CD14-positive monocyte (primary cell): Measurements from ENCODE around the gene SLC10A7. TPM values are rescaled to one million over a fixed set of nuclear protein-coding genes. Genes with fewer than 3 reads are reported as not detected.

Experiments used
- DNase-seq, 3 donors: peaks; one replicate each; pipeline ENCODE4 v3.0.0-alpha.2; 2011 to 2022
- H2AFZ ChIP-seq: 2 replicates; pipeline ENCODE4 v1.6.0; 2012; ENCODE audit warnings: mild to moderate bottlenecking, low read depth, low read length, inconsistent platforms; ENCODE audit not compliant: insufficient read depth, poor library complexity, severe bottlenecking
- H3K27ac ChIP-seq, 2 donors: 1 replicate in 1 of 2; 2 replicates in 1 of 2; pipeline ENCODE4 v1.5.1; 2012 to 2013; ENCODE audit warnings: low read length in 2 of 2, control low read depth in 1 of 2, inconsistent platforms in 1 of 2, low read depth in 1 of 2, mild to moderate bottlenecking in 1 of 2
- H3K27me3 ChIP-seq, 2 donors: one replicate each; pipeline versions ENCODE4 v1.6.0 to v1.6.1; 2011 to 2013; ENCODE audit warnings: low read length in 2 of 2; ENCODE audit not compliant: control insufficient read depth in 2 of 2, insufficient read depth in 2 of 2
- H3K36me3 ChIP-seq, 2 donors: replicated peaks in 1 of 2; 1 replicate in 1 of 2; 2 replicates in 1 of 2; pipeline versions ENCODE4 v1.5.1 to v1.6.1; 2012 to 2013; ENCODE audit warnings: low read length in 2 of 2, control low read depth in 1 of 2, inconsistent platforms in 1 of 2, mild to moderate bottlenecking in 1 of 2; ENCODE audit not compliant: insufficient read depth in 2 of 2, control insufficient read depth in 1 of 2
- H3K4me1 ChIP-seq, 2 donors: 1 replicate in 1 of 2; 2 replicates in 1 of 2; pipeline versions ENCODE4 v1.5.1 to v1.6.1; 2012 to 2013; ENCODE audit warnings: low read length in 2 of 2, control low read depth in 1 of 2, inconsistent platforms in 1 of 2, mild to moderate bottlenecking in 1 of 2, moderate library complexity in 1 of 2; ENCODE audit not compliant: insufficient read depth in 2 of 2, control insufficient read depth in 1 of 2
- H3K4me2 ChIP-seq: replicated peaks from 2 replicates; pipeline ENCODE3; 2012; ENCODE audit warnings: low read length, moderate library complexity, mild to moderate bottlenecking; ENCODE audit not compliant: poor library complexity, severe bottlenecking; ENCODE audit errors: extremely low read depth
- H3K4me3 ChIP-seq, 3 experiments: fragments of 200-600 bp in 1 of 3; sonication (generic) in 1 of 3; replicated peaks in 1 of 3; 1 replicate in 2 of 3; 2 replicates in 1 of 3; pipeline ENCODE4 v1.5.1; 2011 to 2013; ENCODE audit warnings: low read length in 3 of 3, mild to moderate bottlenecking in 3 of 3, control low read depth in 2 of 3, low read depth in 2 of 3, inconsistent platforms in 1 of 3, moderate library complexity in 1 of 3
- H3K79me2 ChIP-seq: 2 replicates; pipeline ENCODE4 v1.6.0; 2012; ENCODE audit warnings: mild to moderate bottlenecking, control low read depth, inconsistent platforms, low read length, moderate library complexity; ENCODE audit not compliant: insufficient read depth
- H3K9ac ChIP-seq: 2 replicates; pipeline ENCODE4 v1.6.0; 2017; ENCODE audit warnings: low read length, mild to moderate bottlenecking; ENCODE audit not compliant: insufficient read depth, poor library complexity, severe bottlenecking
- H3K9me3 ChIP-seq, 2 donors: replicated peaks in 1 of 2; 1 replicate in 1 of 2; 2 replicates in 1 of 2; pipeline versions ENCODE4 v1.5.1 to v1.6.1; 2012 to 2013; ENCODE audit warnings: low read length in 2 of 2, control low read depth in 1 of 2; ENCODE audit not compliant: control insufficient read depth in 1 of 2, insufficient read depth in 1 of 2
- H4K20me1 ChIP-seq: 2 replicates; pipeline ENCODE4 v1.6.0; 2012; ENCODE audit warnings: mild to moderate bottlenecking, low read length, control low read depth, moderate library complexity; ENCODE audit not compliant: insufficient read depth
- H3K27ac Mint-ChIP-seq, 7 donors: one replicate each; pipeline ENCODE4 v1.8.0; 2020; ENCODE audit warnings: mild to moderate bottlenecking in 7 of 7, mixed read lengths in 7 of 7, moderate library complexity in 6 of 7, inconsistent platforms in 2 of 7
- H3K27me3 Mint-ChIP-seq, 3 donors: one replicate each; pipeline ENCODE4 v1.8.0; 2021 to 2022; ENCODE audit warnings: low read depth in 3 of 3, mild to moderate bottlenecking in 3 of 3, mixed read lengths in 3 of 3, moderate library complexity in 3 of 3, inconsistent platforms in 1 of 3
- H3K36me3 Mint-ChIP-seq, 2 donors: one replicate each; pipeline ENCODE4 v1.8.0; 2020; ENCODE audit warnings: mixed read lengths in 2 of 2, inconsistent platforms in 1 of 2, mild to moderate bottlenecking in 1 of 2
- H3K4me1 Mint-ChIP-seq: one replicate; pipeline ENCODE4 v1.8.0; 2020; ENCODE audit warnings: mild to moderate bottlenecking, mixed read lengths
- H3K4me3 Mint-ChIP-seq, 2 donors: one replicate each; pipeline ENCODE4 v1.8.0; 2020; ENCODE audit warnings: mild to moderate bottlenecking in 2 of 2, mixed read lengths in 2 of 2, moderate library complexity in 1 of 2
- H3K9me3 Mint-ChIP-seq, 7 donors: one replicate each; pipeline ENCODE4 v1.8.0; 2020 to 2022; ENCODE audit warnings: mixed read lengths in 7 of 7, mild to moderate bottlenecking in 6 of 7, moderate library complexity in 6 of 7, inconsistent platforms in 2 of 7
- WGBS: methylation state at CpG from one replicate; pipeline ENCODE4 v1.1.5; 2013; ENCODE audit warnings: missing lambda C conversion rate; ENCODE audit not compliant: insufficient coverage; 5-methylcytosine and 5-hydroxymethylcytosine counted together
- intact Hi-C, 2 donors: fragments of 100-400 bp; cut with micrococcal nuclease; formaldehyde crosslinking; loops; one replicate each; pipeline versions ENCODE4 v1.15.0 to v1.15.1; 2023
- polyA plus RNA-seq, 3 donors: library from polyadenylated mRNA; depleted of rRNA in 1 of 3; unstranded in 2 of 3; stranded (reverse) in 1 of 3; fragments of 300-500 nt in 2 of 3; fragments of >200 nt in 1 of 3; fragmentation: Illumina TruSeq in 2 of 3; gene quantifications; 1 replicate in 2 of 3; 2 replicates in 1 of 3; pipeline ENCODE4 v1.2.3, GENCODE V29; 2012 to 2021
- TF ChIP-seq, protein P1 (sequence below): fragments of 200-600 bp; IDR thresholded peaks from one replicate; pipeline ENCODE4 v1.8.0; 2022; ENCODE audit warnings: antibody characterized with exemption, mild to moderate bottlenecking

Gene SLC10A7
- polyA plus RNA-seq, 3 donors, result 6.6 to 8.3 (median 6.8) TPM

DNA sequence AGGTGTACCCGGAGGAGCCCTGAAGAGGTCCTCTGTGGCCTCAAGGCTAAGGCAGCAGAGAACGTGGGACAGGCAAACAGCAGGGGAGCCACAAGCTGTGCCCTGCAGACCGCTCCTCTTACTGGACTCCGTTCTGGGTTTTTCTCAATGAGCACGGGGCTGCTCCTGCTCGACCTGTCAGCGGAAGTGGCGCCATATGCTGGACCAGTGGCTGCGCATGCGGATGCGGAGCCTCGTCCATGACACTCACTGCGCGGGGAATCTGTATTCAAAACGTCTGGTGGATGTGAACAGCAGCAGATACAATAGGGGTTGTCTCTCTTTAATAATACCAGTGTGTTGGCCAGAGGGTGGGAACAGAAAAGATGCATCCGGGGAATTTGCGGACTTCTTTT, 277.9 kb downstream of the SLC10A7 start:
- Mint-ChIP-seq H3K9me3 (no peaks in the 10 kb centered on the region), H3K4me1 (peaks cover 10% of the 10 kb centered on the region), H3K36me3 (no peaks in the 10 kb centered on the region), H3K4me3 (no peak overlapping the region), H3K27ac (no peak overlapping the region), H3K27me3 (peaks cover 7 to 8% (median 7%) of the 10 kb centered on the region in 3 donors)
- 91% methylated on average over 17 of the region's 17 CpGs for WGBS
- Histone ChIP-seq H3K79me2 (no peaks in the 10 kb centered on the region), H3K4me3 (no peak overlapping the region), H3K4me1 (peaks cover 0 to 3% of the 10 kb centered on the region in 2 donors), H2AFZ (no peak overlapping the region), H3K4me2 (no peak overlapping the region), H3K36me3 (no peaks in the 10 kb centered on the region), H3K27ac (no peak overlapping the region), H3K9ac (no peak overlapping the region), H3K27me3 (no peaks in the 10 kb centered on the region), H3K9me3 (no peaks in the 10 kb centered on the region), H4K20me1 (no peaks in the 10 kb centered on the region)
- intact Hi-C loops, result no loop called here
- TF ChIP-seq, protein P1, sequence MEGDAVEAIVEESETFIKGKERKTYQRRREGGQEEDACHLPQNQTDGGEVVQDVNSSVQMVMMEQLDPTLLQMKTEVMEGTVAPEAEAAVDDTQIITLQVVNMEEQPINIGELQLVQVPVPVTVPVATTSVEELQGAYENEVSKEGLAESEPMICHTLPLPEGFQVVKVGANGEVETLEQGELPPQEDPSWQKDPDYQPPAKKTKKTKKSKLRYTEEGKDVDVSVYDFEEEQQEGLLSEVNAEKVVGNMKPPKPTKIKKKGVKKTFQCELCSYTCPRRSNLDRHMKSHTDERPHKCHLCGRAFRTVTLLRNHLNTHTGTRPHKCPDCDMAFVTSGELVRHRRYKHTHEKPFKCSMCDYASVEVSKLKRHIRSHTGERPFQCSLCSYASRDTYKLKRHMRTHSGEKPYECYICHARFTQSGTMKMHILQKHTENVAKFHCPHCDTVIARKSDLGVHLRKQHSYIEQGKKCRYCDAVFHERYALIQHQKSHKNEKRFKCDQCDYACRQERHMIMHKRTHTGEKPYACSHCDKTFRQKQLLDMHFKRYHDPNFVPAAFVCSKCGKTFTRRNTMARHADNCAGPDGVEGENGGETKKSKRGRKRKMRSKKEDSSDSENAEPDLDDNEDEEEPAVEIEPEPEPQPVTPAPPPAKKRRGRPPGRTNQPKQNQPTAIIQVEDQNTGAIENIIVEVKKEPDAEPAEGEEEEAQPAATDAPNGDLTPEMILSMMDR, result no peak
- no peak for DNase-seq

DNA sequence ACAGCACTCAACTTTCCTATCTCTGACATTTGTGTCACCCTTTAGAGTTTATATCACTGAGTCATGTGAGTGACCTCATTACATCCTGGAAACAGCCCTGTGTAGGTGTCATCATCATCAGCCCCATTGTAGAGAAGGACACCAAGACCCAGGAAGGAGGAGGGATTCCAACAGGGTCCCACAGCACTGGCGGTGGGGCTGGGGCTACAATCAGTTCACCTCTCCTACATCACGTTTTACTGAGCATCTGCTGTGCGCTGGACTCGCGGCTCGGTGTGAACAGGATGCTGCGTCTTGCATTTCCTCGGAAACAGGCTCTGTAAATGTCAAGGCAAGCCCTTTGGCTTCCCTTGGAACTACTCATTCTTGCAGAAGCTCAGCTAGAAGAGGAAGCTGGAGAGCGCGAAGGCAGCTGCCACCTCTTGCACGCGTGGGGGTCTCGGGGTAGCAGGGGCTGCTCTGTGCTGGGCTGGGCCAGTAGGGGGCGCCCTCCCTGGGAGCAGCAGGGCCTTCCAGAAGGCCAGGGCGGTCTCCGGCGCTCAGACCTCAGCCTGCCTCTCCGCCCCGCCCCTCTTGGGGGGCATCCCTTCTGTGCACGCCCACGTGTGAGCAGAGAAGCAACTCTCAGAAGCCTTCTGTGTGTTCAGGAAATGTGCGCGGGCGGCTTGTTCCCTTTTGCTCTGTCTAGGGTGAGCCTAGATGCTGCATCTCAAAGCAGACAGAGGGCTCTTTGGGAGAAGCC, 278.4 kb downstream of the SLC10A7 start:
- no peak overlapping the region for H3K4me3 ChIP-seq
- Mint-ChIP-seq H3K36me3 (no peaks in the 10 kb centered on the region), H3K27ac (no peak overlapping the region), H3K4me1 (peaks cover 13% of the 10 kb centered on the region), H3K4me3 (no peak overlapping the region), H3K27me3 (peaks cover 7 to 9% (median 8%) of the 10 kb centered on the region in 3 donors), H3K9me3 (no peaks in the 10 kb centered on the region)
- TF ChIP-seq, protein P1, result peak; percentile 65
- no peak overlapping the region for H3K4me2 ChIP-seq
- DNase-seq, result peak in 2 of 3 donors; percentile 6 to 51
- H2AFZ ChIP-seq, result no peak overlapping the region
- H3K79me2 ChIP-seq, result no peaks in the 10 kb centered on the region
- H3K9me3 ChIP-seq, result no peaks in the 10 kb centered on the region
- no peak overlapping the region for H3K9ac ChIP-seq
- intact Hi-C loops, result no loop called here
- H3K27me3 ChIP-seq, result no peaks in the 10 kb centered on the region
- no peaks in the 10 kb centered on the region for H3K36me3 ChIP-seq
- no peak overlapping the region for H3K27ac ChIP-seq
- WGBS, result 54% methylated on average over 12 of the region's 24 CpGs
- H3K4me1 ChIP-seq, result peaks cover 0 to 3% of the 10 kb centered on the region in 2 donors
- H4K20me1 ChIP-seq, result no peaks in the 10 kb centered on the region
